Thyroid gland (tissue), 4 donors: Measurements from ENCODE around the gene MORF4L1.

ENCODE experiments used
- CTCF ChIP-seq, 6 experiments: fragments of 200-600 bp in 3 of 6; fragments of 450-650 bp in 3 of 6; sonication (generic) in 3 of 6; IDR thresholded peaks; one replicate each; pipeline ENCODE4 v1.5.1; 2016 to 2019; ENCODE audit warnings: antibody characterized with exemption in 6 of 6, mild to moderate bottlenecking in 2 of 6, inconsistent platforms in 1 of 6, moderate library complexity in 1 of 6
- POLR2A ChIP-seq, 2 donors: fragments of 450-650 bp; IDR thresholded peaks; one replicate each; pipeline ENCODE4 v1.6.1; 2017; ENCODE audit warnings: antibody characterized with exemption in 2 of 2, mild to moderate bottlenecking in 2 of 2, moderate library complexity in 1 of 2

GRCh38 chr15:78906316-78906620, 33.6 kb downstream of the MORF4L1 start:
- TF ChIP-seq POLR2A (IDR thresholded peaks at IDR 0.05) = no peak
- TF ChIP-seq CTCF (IDR thresholded peaks at IDR 0.05) = no peak
